MM.1S (cell line): ENCODE results near the gene ATG16L2.

Source experiments
- DNase-seq: peaks from one replicate; pipeline ENCODE4 v3.0.0-alpha.2; 2015
- H2AFZ ChIP-seq: fragments of 300-600 bp; sonication (generic); 2 replicates; pipeline ENCODE4 v1.6.0; 2016; ENCODE audit warnings: antibody characterized with exemption, low read length
- H3F3A ChIP-seq: fragments of 300-600 bp; sonication (generic); 2 replicates; pipeline ENCODE4 v1.6.1; 2016; ENCODE audit warnings: mild to moderate bottlenecking, antibody characterized with exemption, low read length, moderate library complexity, mixed read lengths; ENCODE audit not compliant: insufficient read depth
- H3K27ac ChIP-seq: fragments of 300-600 bp; sonication (generic); 2 replicates; pipeline ENCODE4 v1.5.1; 2016; ENCODE audit warnings: mild to moderate bottlenecking, low read length
- H3K27me3 ChIP-seq: fragments of 300-600 bp; sonication (generic); replicated peaks from 2 replicates; pipeline ENCODE4 v1.6.0; 2016; ENCODE audit warnings: low read length; ENCODE audit not compliant: insufficient read depth
- H3K36me3 ChIP-seq: fragments of 300-600 bp; sonication (generic); replicated peaks from 2 replicates; pipeline ENCODE4 v1.6.1; 2016; ENCODE audit warnings: mild to moderate bottlenecking, low read length, mixed read lengths; ENCODE audit not compliant: insufficient read depth
- H3K4me1 ChIP-seq: fragments of 300-600 bp; sonication (generic); 2 replicates; pipeline ENCODE4 v1.6.1; 2016; ENCODE audit warnings: low read length, mixed read lengths
- H3K4me2 ChIP-seq: fragments of 300-600 bp; sonication (generic); 2 replicates; pipeline ENCODE4 v1.6.0; 2016; ENCODE audit warnings: low read depth, low read length
- H3K4me3 ChIP-seq: fragments of 300-600 bp; sonication (generic); 2 replicates; pipeline ENCODE4 v1.5.1; 2016; ENCODE audit warnings: low read length, mixed read lengths
- H3K79me2 ChIP-seq: fragments of 300-600 bp; sonication (generic); 2 replicates; pipeline ENCODE4 v1.6.1; 2016; ENCODE audit warnings: mixed run types, low read length, mixed read lengths
- H3K9ac ChIP-seq: fragments of 300-600 bp; sonication (generic); 2 replicates; pipeline ENCODE4 v1.6.1; 2016; ENCODE audit warnings: low read length, mixed read lengths
- H3K9me2 ChIP-seq: fragments of 300-600 bp; sonication (generic); replicated peaks from 2 replicates; pipeline ENCODE4 v1.6.1; 2016; ENCODE audit warnings: mild to moderate bottlenecking, low read length, mixed read lengths; ENCODE audit not compliant: insufficient read depth
- H3K9me3 ChIP-seq: fragments of 300-600 bp; sonication (generic); replicated peaks from 2 replicates; pipeline ENCODE4 v1.6.1; 2016; ENCODE audit warnings: mild to moderate bottlenecking, low read length, mixed read lengths; ENCODE audit not compliant: insufficient read depth
- H4K20me1 ChIP-seq: fragments of 300-600 bp; sonication (generic); 2 replicates; pipeline ENCODE4 v1.6.1; 2016; ENCODE audit warnings: mild to moderate bottlenecking, low read length, moderate library complexity, mixed read lengths; ENCODE audit not compliant: insufficient read depth
- EZH2 ChIP-seq: fragments of 300-600 bp; sonication (generic); optimal IDR thresholded peaks from 2 replicates; pipeline ENCODE3; 2017; ENCODE audit warnings: low read depth, mild to moderate bottlenecking, antibody characterized with exemption, low read length, mixed read lengths
- EZH2phosphoT487 ChIP-seq: fragments of 300-600 bp; sonication (generic); IDR thresholded peaks from 2 replicates; pipeline ENCODE4 v1.6.1; 2018; ENCODE audit warnings: antibody characterized with exemption, low read length
- TF ChIP-seq, protein P1 (sequence below): fragments of 300-600 bp; sonication (generic); IDR thresholded peaks from 2 replicates; pipeline ENCODE4 v1.5.1; 2016; ENCODE audit warnings: antibody characterized with exemption, low read length, mixed read lengths

Gene ATG16L2

DNA sequence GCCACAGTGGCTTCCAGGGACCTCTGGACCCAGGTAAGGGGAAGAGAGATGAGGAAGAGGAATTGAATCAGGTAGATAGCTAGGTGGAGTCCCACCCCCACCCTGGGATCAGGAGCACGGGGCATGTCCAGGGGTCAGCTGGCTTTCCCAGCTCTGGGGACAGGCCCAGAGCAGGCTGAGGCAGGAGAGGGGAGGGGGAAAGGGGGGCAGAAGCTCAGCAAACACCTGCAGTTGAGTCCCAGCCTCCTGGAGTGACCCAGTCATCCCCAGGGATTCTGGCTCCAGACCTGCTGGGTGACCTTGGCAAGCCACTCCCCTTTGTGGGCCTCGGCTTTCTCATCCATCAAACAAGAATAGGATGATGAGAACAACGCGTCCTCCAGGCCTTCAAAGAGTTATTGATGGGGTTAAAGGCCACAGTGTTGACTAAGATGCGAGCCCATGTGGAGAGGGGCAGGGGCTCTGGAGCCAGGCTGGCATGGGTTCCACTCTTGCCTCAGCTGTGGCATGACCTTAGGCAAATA is 36.4 kb upstream of the ATG16L2 start:
- DNase-seq, result no peak
- Histone ChIP-seq H3K4me1 (peaks cover 15% of the 10 kb centered on the region), H3K27me3 (no peaks in the 10 kb centered on the region), H3F3A (no peaks in the 10 kb centered on the region), H4K20me1 (no peaks in the 10 kb centered on the region), H3K27ac (no peak overlapping the region), H3K4me3 (no peak overlapping the region), H3K9ac (no peak overlapping the region), H3K9me2 (no peaks in the 10 kb centered on the region), H3K9me3 (no peaks in the 10 kb centered on the region), H2AFZ (no peak overlapping the region), H3K36me3 (no peaks in the 10 kb centered on the region), H3K79me2 (no peaks in the 10 kb centered on the region), H3K4me2 (no peak overlapping the region)
- no peak for TF ChIP-seq EZH2
- TF ChIP-seq, protein P1, sequence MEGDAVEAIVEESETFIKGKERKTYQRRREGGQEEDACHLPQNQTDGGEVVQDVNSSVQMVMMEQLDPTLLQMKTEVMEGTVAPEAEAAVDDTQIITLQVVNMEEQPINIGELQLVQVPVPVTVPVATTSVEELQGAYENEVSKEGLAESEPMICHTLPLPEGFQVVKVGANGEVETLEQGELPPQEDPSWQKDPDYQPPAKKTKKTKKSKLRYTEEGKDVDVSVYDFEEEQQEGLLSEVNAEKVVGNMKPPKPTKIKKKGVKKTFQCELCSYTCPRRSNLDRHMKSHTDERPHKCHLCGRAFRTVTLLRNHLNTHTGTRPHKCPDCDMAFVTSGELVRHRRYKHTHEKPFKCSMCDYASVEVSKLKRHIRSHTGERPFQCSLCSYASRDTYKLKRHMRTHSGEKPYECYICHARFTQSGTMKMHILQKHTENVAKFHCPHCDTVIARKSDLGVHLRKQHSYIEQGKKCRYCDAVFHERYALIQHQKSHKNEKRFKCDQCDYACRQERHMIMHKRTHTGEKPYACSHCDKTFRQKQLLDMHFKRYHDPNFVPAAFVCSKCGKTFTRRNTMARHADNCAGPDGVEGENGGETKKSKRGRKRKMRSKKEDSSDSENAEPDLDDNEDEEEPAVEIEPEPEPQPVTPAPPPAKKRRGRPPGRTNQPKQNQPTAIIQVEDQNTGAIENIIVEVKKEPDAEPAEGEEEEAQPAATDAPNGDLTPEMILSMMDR, result no peak
- TF ChIP-seq EZH2phosphoT487, result no peak

DNA sequence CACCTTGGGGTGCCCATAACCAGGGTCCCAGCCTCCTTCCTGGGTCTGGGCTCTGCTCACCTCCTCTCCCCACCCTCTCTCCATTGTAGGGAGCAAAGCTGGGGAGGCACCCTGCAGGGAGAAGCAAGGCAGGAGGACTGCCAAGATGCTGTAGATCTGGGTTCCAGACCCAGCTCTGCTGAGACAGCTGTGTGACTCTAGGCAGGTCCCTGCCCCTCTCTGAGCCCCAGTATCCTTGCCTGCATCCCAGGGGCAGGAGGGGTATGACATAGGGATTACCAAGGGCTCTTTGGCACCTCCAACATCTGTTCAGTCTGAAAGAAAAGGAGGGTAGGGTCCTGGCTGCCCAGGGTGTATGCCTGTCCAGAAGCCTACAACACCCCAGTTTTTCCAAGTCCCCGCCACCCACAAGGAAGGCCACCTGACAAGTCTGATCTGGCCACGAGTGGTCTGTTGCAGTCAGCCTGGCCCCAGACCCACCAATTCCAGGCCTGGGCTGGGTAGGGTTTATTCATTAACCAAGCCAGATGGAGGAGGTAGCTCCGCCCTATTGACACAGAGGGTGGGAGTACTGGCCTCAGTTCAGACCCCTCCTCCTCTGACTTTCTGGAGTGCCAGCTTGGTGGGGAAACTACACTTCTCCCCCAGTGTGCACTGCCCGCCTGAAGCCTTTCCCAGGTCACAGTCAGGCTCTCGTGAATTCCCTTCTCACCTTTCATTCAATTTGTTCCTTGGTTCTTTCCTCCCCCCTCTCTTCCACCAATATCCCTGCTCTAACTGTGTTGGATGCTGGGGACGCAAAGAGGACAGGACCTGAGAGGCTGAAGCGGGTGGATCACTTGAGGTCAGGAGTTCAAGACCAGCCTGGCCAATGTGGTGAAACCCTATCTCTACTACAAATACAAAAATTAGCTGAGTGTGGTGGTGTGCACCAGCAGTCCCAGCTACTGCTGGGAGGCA is 35.4 kb upstream of the ATG16L2 start:
- no peak overlapping the region for H3K9ac ChIP-seq
- no peaks in the 10 kb centered on the region for H4K20me1 ChIP-seq
- H3K27me3 ChIP-seq, result no peaks in the 10 kb centered on the region

DNA sequence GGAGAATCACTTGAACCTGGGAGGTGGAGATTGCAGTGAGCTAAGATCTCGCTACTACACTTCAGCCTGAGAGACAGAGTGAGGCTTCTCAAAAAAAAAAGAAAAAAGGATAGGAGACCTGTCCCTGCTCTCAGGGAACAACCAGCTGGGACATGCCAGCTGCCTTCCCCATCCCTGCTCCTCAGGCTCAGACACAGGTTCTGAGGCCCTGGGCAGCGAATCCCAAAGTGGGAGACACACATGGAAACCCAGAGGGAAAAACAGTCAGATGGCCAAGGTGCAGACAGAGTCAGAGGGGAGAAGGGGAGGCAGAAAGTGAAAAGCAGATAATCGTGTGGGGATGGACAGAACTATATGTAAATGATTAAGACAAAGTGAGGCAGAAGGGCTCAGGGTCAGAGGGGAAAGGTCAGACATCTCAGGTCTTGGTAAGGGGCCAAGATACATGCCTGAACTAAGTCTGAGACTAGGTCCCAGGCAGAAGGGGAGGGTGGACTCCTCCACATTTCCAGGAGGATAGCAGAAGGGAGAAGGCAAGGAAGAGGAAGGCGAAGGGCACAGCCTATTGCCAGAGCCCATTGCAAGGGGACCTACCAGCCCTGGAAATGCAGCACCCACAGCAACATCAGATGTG is 34.6 kb upstream of the ATG16L2 start:
- Histone ChIP-seq H3K4me1 (peaks cover 15% of the 10 kb centered on the region), H3K4me2 (no peak overlapping the region)

More for the DNA sequence above, 35.4 kb upstream of the ATG16L2 start:
- TF ChIP-seq EZH2 (no peak), EZH2phosphoT487 (no peak)
- TF ChIP-seq, protein P1, result no peak
- Histone ChIP-seq H3K9me3 (no peaks in the 10 kb centered on the region), H3K79me2 (no peaks in the 10 kb centered on the region), H3K4me2 (no peak overlapping the region), H3K4me1 (peaks cover 15% of the 10 kb centered on the region), H2AFZ (no peak overlapping the region), H3K27ac (no peak overlapping the region), H3K9me2 (no peaks in the 10 kb centered on the region), H3K4me3 (no peak overlapping the region), H3F3A (no peaks in the 10 kb centered on the region), H3K36me3 (no peaks in the 10 kb centered on the region)
- DNase-seq, result no peak

More for the DNA sequence above, 34.6 kb upstream of the ATG16L2 start:
- DNase-seq, result no peak
- H3K9ac ChIP-seq, result no peak overlapping the region
- H3K36me3 ChIP-seq, result no peaks in the 10 kb centered on the region
- H4K20me1 ChIP-seq, result no peaks in the 10 kb centered on the region
- H2AFZ ChIP-seq, result no peak overlapping the region
- H3K27ac ChIP-seq, result no peak overlapping the region
- H3K4me3 ChIP-seq, result no peak overlapping the region
- TF ChIP-seq EZH2, result no peak
- TF ChIP-seq, protein P1, result no peak
- no peak for TF ChIP-seq EZH2phosphoT487
- no peaks in the 10 kb centered on the region for H3K9me2 ChIP-seq
- no peaks in the 10 kb centered on the region for H3K27me3 ChIP-seq
- H3K79me2 ChIP-seq, result no peaks in the 10 kb centered on the region
- H3K9me3 ChIP-seq, result no peaks in the 10 kb centered on the region
- no peaks in the 10 kb centered on the region for H3F3A ChIP-seq
